Gastrocnemius medialis (tissue), 4 donors: ENCODE measurements around the gene N4BP3.

Source experiments
- POLR2A ChIP-seq, 2 donors: fragments of 450-650 bp; IDR thresholded peaks; one replicate each; pipeline ENCODE4 v1.6.1; 2017; ENCODE audit warnings: antibody characterized with exemption in 2 of 2, mild to moderate bottlenecking in 2 of 2, moderate library complexity in 2 of 2
- TF ChIP-seq, protein P1 (sequence below), 5 experiments: fragments of 450-650 bp in 3 of 5; fragments of 200-600 bp in 2 of 5; sonication (generic) in 2 of 5; IDR thresholded peaks in 4 of 5; conservative IDR thresholded peaks in 1 of 5; 1 replicate in 4 of 5; 2 replicates in 1 of 5; pipeline ENCODE4 v1.5.1; 2016 to 2019; ENCODE audit warnings: antibody characterized with exemption in 5 of 5, mild to moderate bottlenecking in 3 of 5, moderate library complexity in 3 of 5

DNA sequence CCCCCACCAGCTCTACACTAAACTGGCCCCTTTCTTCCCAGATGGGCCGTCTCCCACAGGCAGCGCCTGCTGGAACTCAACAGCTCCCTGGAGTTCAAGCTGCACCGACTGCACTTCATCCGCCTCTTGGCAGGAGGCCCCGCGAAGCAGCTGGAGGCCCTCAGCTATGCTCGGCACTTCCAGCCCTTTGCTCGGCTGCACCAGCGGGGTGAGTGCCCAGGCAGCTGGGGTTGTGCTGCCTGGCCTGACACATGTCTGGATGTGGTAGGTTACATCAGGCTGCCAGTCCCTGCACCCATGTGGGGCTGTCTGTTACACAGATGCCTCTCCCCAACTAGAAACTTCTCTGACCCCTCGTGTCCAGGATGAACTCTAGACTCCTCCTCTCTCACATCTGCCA, 30.6 kb downstream of the N4BP3 start:
- TF ChIP-seq, protein P1, sequence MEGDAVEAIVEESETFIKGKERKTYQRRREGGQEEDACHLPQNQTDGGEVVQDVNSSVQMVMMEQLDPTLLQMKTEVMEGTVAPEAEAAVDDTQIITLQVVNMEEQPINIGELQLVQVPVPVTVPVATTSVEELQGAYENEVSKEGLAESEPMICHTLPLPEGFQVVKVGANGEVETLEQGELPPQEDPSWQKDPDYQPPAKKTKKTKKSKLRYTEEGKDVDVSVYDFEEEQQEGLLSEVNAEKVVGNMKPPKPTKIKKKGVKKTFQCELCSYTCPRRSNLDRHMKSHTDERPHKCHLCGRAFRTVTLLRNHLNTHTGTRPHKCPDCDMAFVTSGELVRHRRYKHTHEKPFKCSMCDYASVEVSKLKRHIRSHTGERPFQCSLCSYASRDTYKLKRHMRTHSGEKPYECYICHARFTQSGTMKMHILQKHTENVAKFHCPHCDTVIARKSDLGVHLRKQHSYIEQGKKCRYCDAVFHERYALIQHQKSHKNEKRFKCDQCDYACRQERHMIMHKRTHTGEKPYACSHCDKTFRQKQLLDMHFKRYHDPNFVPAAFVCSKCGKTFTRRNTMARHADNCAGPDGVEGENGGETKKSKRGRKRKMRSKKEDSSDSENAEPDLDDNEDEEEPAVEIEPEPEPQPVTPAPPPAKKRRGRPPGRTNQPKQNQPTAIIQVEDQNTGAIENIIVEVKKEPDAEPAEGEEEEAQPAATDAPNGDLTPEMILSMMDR (IDR thresholded peaks at IDR 0.05 in 4 of 5, conservative IDR thresholded peaks at IDR 0.05 in 1 of 5), result no peak
- TF ChIP-seq POLR2A (IDR thresholded peaks at IDR 0.05), result no peak
